Muscle of arm (tissue), 14 donors: ENCODE measurements around the gene PSTPIP1. TPM values are rescaled to one million over a fixed set of nuclear protein-coding genes. Genes with fewer than 3 reads are reported as not detected.
A peak's percentile ranks its signal among the peaks of the same experiment; 100 is the strongest.
"Not testable (repeated sequence)": the region's sequence is repeated elsewhere in the genome, so short reads cannot be mapped to it uniquely, and the experiment has no call there.

Experiments used
- DNase-seq: peaks from one replicate; pipeline ENCODE4 v3.0.0-alpha.2; 2013
- long read RNA-seq, 11 donors: transcript quantifications; one replicate each; lab custom pipeline, GENCODE V29; 2026
- polyA plus RNA-seq, 12 donors: library from polyadenylated mRNA; unstranded; fragments of 120-200 nt; gene quantifications; one replicate each; pipeline ENCODE4 v1.2.1, GENCODE V29; 2013; ENCODE audit not compliant: insufficient read length in 12 of 12

Gene PSTPIP1
- polyA plus RNA-seq, result 1 to 10 TPM in 10 of 12 donors, not detected in 2; 1.4 to 7.2 (median 2.0) TPM
- long read RNA-seq, donor 1, partial matches to known transcripts, result 656 of 679 reads
- long read RNA-seq, donor 1, other reads (novel, unspliced or antisense), result 22 of 679 reads
- long read RNA-seq, donor 2, result 0 reads
- long read RNA-seq, donor 3, result 0 reads
- long read RNA-seq, donor 4, result 0 reads
- long read RNA-seq, donor 5, result 0 reads
- long read RNA-seq, donor 6, result 0 reads
- long read RNA-seq, donor 7, result 0 reads
- long read RNA-seq, donor 8, result 0 reads
- long read RNA-seq, donor 9, partial matches to known transcripts, result 0 of 1 reads
- long read RNA-seq, donor 9, other reads (novel, unspliced or antisense), result 0 of 1 reads
- long read RNA-seq, donor 10, result 0 reads
- long read RNA-seq, donor 11, partial matches to known transcripts, result 0 of 1 reads
- long read RNA-seq, donor 11, other reads (novel, unspliced or antisense), result 0 of 1 reads

- DNase-seq, result peak; percentile 59
These were observed at the start of gene PSTPIP1 for GRCh38 chr15:76994971-76995945. PSTPIP1 (plus strand) TSS chr15:76995126; CDS start chr15:76995574, 448 bp downstream.

GRCh38 chr15:76945494-76946093 is 49.3 kb upstream of the PSTPIP1 start:
- no peak for DNase-seq

DNA sequence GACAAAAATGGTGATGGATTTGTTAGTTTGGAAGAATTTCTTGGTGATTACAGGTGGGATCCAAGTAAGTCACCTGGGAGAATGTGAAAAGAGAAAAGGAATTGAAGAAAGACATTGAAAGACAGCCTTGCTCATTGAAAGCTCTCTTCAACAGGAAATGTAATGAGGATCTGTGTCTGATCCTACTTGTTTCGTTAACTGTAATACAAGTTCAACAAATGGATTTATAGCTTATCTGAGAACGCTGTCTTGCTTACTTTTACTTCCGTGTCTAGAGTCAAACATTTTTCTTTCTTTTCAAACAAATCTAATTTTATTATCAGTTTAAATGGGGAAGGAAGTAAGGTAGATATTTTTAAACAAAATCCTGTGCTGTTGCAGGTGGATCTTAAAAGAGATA is 47.5 kb upstream of the PSTPIP1 start:
- no peak for DNase-seq

DNA sequence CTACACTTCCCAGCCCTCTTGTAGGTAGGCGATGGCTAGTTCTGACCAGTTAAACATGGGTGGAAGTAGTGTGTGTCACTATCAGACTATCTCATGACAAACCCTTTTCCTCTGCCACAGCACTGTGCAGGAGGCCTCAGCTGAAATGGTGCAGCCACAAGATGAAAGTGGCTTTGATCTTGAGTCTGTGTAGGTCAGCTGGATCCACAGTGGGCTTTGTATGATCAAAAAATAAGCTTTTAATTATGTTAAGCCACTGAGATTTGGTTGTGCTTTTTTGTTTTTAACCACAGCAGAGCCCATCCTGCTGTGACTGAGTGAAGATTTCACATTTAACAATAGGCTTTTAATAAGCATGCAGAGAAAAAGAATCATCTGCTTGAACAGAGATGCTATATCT is 43.7 kb upstream of the PSTPIP1 start:
- no peak for DNase-seq

GRCh38 chr15:76953913-76954312 is 41.0 kb upstream of the PSTPIP1 start:
- DNase-seq, result no peak

GRCh38 chr15:76954744-76955143 is 40.2 kb upstream of the PSTPIP1 start:
- DNase-seq, result no peak

DNA sequence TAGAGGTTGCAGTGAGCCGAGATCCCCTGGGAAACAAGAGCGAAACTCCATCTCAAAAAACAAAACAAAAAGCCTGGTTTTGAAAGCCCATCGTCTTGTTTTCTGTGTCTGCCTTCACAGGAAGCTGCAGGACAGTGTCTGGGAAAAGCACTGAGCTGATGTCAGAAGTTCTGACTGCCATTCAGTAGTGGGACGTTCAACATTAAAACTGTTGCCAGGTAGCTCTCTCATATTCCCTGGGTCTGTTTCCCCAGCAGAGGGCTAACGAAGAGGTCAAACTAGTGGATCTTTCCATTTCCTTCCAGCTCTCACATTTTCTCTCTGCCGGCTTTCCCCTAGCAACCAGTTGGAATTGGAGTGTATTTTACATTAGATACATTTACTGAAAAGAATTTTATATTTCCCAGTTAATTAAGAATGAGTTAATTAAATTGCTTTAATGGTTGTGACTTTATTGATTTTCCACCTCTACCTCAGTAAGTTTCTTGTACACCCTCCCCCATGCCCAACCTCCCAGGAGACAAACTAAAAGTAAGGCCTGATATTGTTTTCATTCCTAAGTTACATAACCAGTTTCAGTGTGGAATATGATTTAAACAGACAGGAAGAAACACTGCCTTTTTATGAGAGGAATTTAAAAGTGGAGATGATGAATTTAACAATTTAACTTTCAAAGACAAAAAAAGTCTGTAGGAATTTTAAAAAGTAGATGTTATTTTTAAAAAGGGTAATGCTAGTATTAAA is 33.5 kb upstream of the PSTPIP1 start:
- DNase-seq, result peak; percentile 51

GRCh38 chr15:76962337-76963013 is 32.5 kb upstream of the PSTPIP1 start:
- DNase-seq, result no peak

DNA sequence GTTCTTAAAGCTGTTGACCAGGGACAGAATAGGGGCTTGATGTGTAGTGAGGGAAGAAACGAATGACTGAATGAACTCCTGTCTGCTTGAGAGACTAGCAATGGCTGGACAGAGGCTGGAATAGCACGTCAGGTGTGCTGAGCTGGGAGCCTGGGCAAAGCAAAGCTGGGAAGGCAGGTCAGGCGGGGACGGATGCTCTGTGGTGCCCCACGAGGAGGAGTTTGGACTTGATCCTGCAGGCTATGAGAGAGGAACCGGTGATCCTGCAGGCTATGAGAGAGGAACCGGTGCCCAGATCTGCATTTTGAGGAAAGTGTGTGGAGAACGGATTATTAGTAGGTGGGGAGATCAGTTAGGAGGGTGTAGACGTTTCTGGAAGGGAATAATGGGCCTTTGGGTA is 31.3 kb upstream of the PSTPIP1 start:
- no peak for DNase-seq

DNA sequence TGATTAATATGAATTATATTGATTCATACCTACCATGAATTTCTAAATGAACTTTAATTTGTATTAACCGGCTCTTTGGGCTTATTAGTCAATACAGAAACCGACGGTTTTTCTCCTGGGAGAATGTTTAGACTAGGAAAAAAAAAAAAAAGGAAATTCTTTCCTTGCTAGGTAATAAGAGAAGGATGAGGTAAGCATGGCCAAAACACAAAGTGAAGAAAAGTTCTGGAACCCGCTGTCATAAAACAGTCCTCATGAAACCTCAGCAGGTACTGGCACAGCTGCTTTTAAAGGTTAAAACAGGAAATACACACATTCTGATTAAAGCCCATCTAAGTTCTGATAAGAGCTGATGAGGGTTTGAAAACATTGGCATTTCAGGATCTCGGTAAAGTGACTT is 30.8 kb upstream of the PSTPIP1 start:
- no peak for DNase-seq

- DNase-seq, result not testable (repeated sequence)
These were observed 28.9 kb upstream of the PSTPIP1 start for GRCh38 chr15:76966051-76966450.

DNA sequence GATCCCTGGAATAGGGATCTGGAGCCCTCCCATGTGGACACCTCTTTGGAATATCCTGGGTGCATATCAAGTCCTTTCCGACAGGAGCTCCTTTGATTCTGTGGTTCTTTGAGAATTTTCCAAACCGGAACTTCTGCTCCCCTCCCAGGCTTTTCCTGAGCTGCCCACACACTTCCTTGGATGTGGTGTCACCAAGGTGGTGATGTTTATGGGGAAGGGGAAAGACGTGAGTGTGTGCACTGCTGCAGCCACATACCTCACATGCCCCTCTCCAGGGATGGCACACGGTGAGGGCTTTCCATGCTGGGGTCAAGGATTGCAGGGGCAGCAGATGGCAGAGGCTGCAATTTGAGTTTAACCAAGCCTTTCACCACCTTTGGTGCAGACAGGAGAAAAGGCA is 27.9 kb upstream of the PSTPIP1 start:
- DNase-seq, result no peak

- no peak for DNase-seq
These were observed 26.6 kb upstream of the PSTPIP1 start for GRCh38 chr15:76968306-76968705.

DNA sequence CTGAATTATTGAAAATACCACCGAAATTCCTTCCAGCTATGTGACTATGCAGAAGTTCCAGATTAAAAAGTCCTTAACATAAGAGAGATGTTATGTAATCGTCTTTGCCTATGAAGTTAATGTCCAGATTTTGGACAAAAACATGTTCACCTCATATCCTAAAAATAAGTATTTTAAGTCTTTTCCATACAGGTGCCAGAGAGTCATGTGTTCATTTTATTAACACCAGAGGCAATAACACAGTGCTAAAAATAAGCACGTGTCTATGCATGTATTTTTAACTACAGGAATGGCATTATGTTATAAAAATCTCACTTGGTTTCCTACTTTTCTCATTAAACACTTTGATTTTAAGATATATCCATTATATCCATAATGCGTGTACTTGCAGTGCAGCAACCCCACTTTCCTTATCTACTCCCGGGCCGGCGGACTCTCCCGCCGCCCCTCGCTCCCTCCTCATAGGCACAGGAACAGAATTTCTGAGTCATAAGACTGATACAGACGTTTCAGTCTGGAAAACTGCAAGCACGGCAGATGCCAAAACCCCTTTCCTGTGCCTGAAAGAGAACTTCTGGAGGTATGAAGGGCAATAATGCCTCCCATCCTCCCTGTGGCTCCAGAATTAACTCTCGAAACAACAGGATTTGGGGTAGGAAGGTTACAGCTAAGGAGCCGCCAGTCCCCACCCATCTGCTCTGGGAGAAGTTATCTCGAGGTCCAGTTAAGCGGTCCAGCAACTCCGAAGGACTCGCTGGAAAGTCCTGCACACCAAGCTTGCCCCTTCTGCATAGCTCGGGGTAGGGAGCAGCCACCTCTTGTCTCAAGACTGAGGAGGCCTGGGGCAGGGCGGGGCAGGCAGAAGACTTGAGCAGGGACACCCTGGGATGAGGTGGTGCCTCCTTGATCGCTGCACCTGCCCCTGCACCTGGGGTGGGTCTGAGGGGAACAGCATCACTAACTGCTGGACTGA is 22.3 kb upstream of the PSTPIP1 start:
- no peak for DNase-seq

- no peak for DNase-seq
These were observed 21.6 kb upstream of the PSTPIP1 start for GRCh38 chr15:76973362-76973743.

DNA sequence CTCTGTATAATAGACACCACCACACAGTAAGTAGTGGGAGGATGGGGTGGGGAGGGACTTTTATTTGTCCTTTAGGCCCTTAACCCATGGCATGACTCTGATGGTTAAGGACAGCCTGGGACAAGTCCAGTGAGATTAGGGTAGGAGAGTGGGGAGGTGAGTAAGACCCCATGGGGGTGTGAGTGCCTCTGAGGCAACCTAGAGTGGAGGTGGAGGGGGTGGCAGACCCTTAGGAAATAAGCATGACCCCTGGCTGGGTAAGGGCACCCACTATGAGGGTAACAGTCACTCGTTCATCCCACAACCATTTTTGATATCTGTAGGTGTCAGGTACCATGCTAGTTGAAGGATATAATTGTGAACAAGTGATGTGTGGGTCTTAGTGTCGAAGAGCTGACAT is 21.0 kb upstream of the PSTPIP1 start:
- DNase-seq, result no peak

DNA sequence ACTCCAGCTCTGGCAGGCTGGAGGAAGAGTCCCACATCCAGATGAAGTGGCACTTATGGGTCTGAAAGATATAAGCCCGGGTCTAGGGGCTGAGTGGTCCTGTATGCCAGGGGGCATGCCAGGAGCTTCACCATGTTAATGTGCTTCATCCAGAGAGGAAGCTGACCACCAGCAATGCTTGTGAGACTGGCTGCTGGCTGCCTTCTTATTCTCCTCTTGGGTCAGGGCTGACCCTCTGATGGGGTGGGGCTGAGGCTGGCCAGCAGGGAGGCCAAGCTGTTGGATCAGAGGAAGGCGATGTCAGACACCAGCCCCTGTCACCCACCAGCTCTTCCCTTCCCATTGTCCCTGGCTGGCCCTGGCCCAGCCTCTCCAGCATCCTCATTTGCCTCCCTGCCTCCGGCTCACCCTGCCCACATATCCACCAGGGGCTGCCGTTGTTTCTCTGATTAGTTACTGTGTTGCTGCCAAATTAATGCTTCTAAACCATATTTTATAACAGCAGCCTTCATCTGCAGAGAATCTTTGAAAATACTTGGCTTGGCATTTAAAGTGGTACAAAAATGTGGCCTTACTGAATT is 20.4 kb upstream of the PSTPIP1 start:
- no peak for DNase-seq

DNA sequence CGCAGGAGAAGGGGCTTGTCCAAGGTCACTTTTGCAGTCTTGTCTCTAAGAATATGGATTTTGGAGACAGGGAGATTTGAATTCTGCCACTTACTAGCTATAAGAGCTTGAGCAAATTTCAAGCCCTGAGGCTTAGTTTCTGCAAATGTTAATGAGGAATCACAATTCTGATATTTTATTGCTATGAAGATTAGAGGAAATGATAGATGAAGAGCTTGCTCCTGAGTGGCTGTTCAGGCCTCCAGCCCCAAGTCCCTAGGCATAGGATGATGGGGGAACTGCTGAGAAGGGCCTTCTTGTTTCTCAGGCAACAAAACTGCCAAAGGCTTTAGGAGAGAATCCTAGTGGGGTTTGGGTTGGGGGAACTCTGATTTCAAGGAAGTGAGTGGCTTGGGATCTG is 18.8 kb upstream of the PSTPIP1 start:
- DNase-seq, result no peak

DNA sequence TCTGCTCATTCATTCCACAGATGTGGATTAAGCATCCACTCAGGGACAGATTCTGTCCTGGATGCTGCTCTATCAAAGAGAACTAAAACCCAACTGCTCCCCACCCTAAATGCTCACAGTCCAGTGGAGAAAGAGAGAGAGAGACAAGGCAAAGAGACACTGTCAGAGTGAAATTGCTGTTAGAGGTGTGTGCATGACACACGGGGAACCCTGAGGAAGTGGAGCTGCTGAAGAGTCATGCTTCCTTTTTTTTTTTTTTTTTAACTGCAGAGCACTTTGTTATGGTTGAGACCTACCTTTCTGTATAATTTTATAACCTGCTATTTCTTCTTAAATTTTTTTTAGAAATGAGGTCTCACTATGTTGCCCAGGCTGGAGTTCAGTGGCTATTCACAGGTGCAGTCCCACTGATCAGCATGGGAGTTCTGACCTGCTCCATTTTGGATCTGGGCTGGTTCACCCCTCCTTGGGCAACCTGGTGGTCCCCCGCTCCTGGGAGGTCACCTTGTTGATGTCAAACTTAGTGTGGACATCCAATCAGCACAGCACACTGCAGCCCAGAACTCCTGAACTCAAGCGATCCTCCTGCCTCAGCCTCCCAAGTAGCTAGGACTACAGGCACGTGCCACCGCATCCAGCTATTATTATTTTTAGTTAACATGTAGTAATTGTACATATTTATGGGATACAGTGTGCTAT is 18.2 kb upstream of the PSTPIP1 start:
- DNase-seq, result no peak
